Endothelial cell of umbilical vein (primary cell): ENCODE measurements around the gene ANKK1. TPM values are rescaled to one million over a fixed set of nuclear protein-coding genes. Genes with fewer than 3 reads are reported as not detected.

Experiments used
- BruUV-seq: library from RNA; stranded (reverse); fragments of 400-500 nt; replicated peaks from 2 replicates; lab custom pipeline; 2021; lab: Mats Ljungman, UMichigan
- CTCF ChIA-PET: fragments of 300-600, 350-600 bp; sonication (Branson Sonifier 250); formaldehyde crosslinking; loops from one replicate; lab custom pipeline; 2021; ENCODE audit warnings: antibody characterized with exemption, inconsistent platforms; lab: Charles Lee
- POLR2A ChIA-PET: fragments of 300-600, 350-600 bp; sonication (Branson Sonifier 250); formaldehyde crosslinking; loops from one replicate; lab custom pipeline; 2021; ENCODE audit warnings: antibody characterized with exemption, inconsistent platforms; lab: Charles Lee
- DNase-seq: peaks from one replicate; pipeline ENCODE4 v3.0.0-alpha.2; 2011; ENCODE audit warnings: low read depth, low spot score
- FAIRE-seq: peaks from 2 replicates; lab custom pipeline; 2011; peaks lifted over from hg19 to GRCh38; lab: Jason Lieb, UNC
- H2AFZ ChIP-seq: 2 replicates; pipeline ENCODE4 v1.6.0; 2012; ENCODE audit warnings: low read depth, low read length, control low read depth, inconsistent platforms
- H3K27ac ChIP-seq: 2 replicates; pipeline ENCODE4 v1.5.1; 2011; ENCODE audit warnings: low read depth, mild to moderate bottlenecking, control low read depth, low read length, moderate library complexity; ENCODE audit not compliant: insufficient read depth
- H3K27me3 ChIP-seq, 2 experiments: 2 replicates each; pipeline versions ENCODE4 v1.6.0 to v1.6.1; 2011; ENCODE audit warnings: low read length in 2 of 2, mixed read lengths in 1 of 2; ENCODE audit not compliant: control insufficient read depth in 2 of 2, insufficient read depth in 2 of 2
- H3K36me3 ChIP-seq, 2 experiments: 2 replicates in 1 of 2; 3 replicates in 1 of 2; pipeline ENCODE4 v1.5.1; 2011; ENCODE audit warnings: low read length in 2 of 2, mild to moderate bottlenecking in 1 of 2, moderate library complexity in 1 of 2; ENCODE audit not compliant: control insufficient read depth in 2 of 2, insufficient read depth in 2 of 2; ENCODE audit errors: extremely low read depth in 1 of 2
- H3K4me1 ChIP-seq: 3 replicates; pipeline ENCODE4 v1.5.1; 2011; ENCODE audit warnings: mild to moderate bottlenecking, low read length; ENCODE audit not compliant: control insufficient read depth, insufficient read depth; ENCODE audit errors: extremely low read depth
- H3K4me2 ChIP-seq: 2 replicates; pipeline ENCODE4 v1.6.1; 2011; ENCODE audit warnings: low read length, control low read depth, mixed read lengths; ENCODE audit not compliant: insufficient read depth
- H3K4me3 ChIP-seq, 3 experiments: fragments of 200-600 bp in 1 of 3; sonication (generic), shearing (Covaris generic) in 1 of 3; replicated peaks in 1 of 3; 2 replicates each; pipeline ENCODE4 v1.5.1; 2011 to 2016; ENCODE audit warnings: control low read depth in 3 of 3, low read length in 3 of 3, mild to moderate bottlenecking in 2 of 3, inconsistent platforms in 1 of 3, low read depth in 1 of 3, moderate library complexity in 1 of 3; ENCODE audit not compliant: insufficient read depth in 1 of 3
- H3K79me2 ChIP-seq: 2 replicates; pipeline ENCODE4 v1.6.0; 2012; ENCODE audit warnings: low read length, inconsistent platforms; ENCODE audit not compliant: control insufficient read depth, insufficient read depth
- H3K9ac ChIP-seq: replicated peaks from 2 replicates; pipeline ENCODE3; 2011; ENCODE audit warnings: low read length, control low read depth; ENCODE audit not compliant: insufficient read depth; ENCODE audit errors: extremely low read depth
- H3K9me1 ChIP-seq: replicated peaks from 3 replicates; pipeline ENCODE4 v1.6.0; 2011; ENCODE audit warnings: mild to moderate bottlenecking, low read length; ENCODE audit not compliant: control insufficient read depth, insufficient read depth; ENCODE audit errors: extremely low read depth
- H3K9me3 ChIP-seq: replicated peaks from 2 replicates; pipeline ENCODE4 v1.5.1; 2012; ENCODE audit warnings: low read length, inconsistent platforms; ENCODE audit not compliant: control insufficient read depth, insufficient read depth
- H4K20me1 ChIP-seq: replicated peaks from 2 replicates; pipeline ENCODE3; 2011; ENCODE audit warnings: mild to moderate bottlenecking, low read length; ENCODE audit not compliant: control insufficient read depth, insufficient read depth; ENCODE audit errors: extremely low read depth
- CTCF ChIP-seq, 2 donors: IDR thresholded peaks; 1 replicate in 1 of 2; 2 replicates in 1 of 2; pipeline ENCODE4 v1.5.1; 2011; ENCODE audit warnings: low read length in 2 of 2, mild to moderate bottlenecking in 2 of 2, moderate library complexity in 2 of 2, control low read depth in 1 of 2, inconsistent platforms in 1 of 2, low read depth in 1 of 2; ENCODE audit not compliant: insufficient read depth in 1 of 2; ENCODE audit errors: extremely low read depth in 1 of 2
- EZH2 ChIP-seq: IDR thresholded peaks from 2 replicates; pipeline ENCODE4 v1.6.1; 2012; ENCODE audit warnings: borderline replicate concordance, low read depth, mild to moderate bottlenecking, moderate library complexity, low read length, inconsistent platforms; ENCODE audit not compliant: severe bottlenecking
- FOS ChIP-seq: IDR thresholded peaks from 2 replicates; pipeline ENCODE4 v1.6.1; 2011; ENCODE audit warnings: mild to moderate bottlenecking, low read length, moderate library complexity, borderline replicate concordance; ENCODE audit not compliant: insufficient read depth
- GATA2 ChIP-seq: IDR thresholded peaks from 2 replicates; pipeline ENCODE4 v1.7.0; 2011; ENCODE audit warnings: low read depth, mild to moderate bottlenecking, moderate library complexity, mixed read lengths, low read length; ENCODE audit not compliant: insufficient read length, insufficient read depth
- JUN ChIP-seq: IDR thresholded peaks from 2 replicates; pipeline ENCODE4 v1.6.1; 2011; ENCODE audit warnings: borderline replicate concordance, low read depth; ENCODE audit not compliant: insufficient read length, insufficient read depth
- MYC ChIP-seq: IDR thresholded peaks from one replicate; pipeline ENCODE4 v1.6.1; 2011; ENCODE audit warnings: mild to moderate bottlenecking, low read depth, low read length
- POLR2A ChIP-seq: IDR thresholded peaks from 2 replicates; pipeline ENCODE4 v1.6.1; 2012; ENCODE audit warnings: low read depth, mild to moderate bottlenecking, control low read depth, low read length
- POLR2AphosphoS5 ChIP-seq: IDR thresholded peaks from 2 replicates; pipeline ENCODE4 v1.6.1; 2012; ENCODE audit warnings: low read depth, mild to moderate bottlenecking, control low read depth, low read length, moderate library complexity; ENCODE audit not compliant: insufficient read depth
- dilution Hi-C: fragments of 300-500 bp; cut with MboI; formaldehyde crosslinking; loops from one replicate; pipeline ENCODE4 v1.15.0; 2019; ENCODE audit warnings: low sequenced_read_pairs; ENCODE audit not compliant: extremely low pct_ligation_motif_present
- intact Hi-C: fragments of 100-400 bp; cut with micrococcal nuclease; formaldehyde crosslinking; loops from one replicate; pipeline ENCODE4 v1.10.0; 2022
- polyA plus RNA-seq, 4 experiments: library from polyadenylated mRNA; depleted of rRNA in 3 of 4; stranded (reverse) in 3 of 4; unstranded in 1 of 4; fragments of >200 nt; gene quantifications; 2 replicates each; pipeline versions ENCODE4 v1.2.1 to v1.2.3, GENCODE V29; 2011 to 2012; ENCODE audit warnings: missing spikeins in 1 of 4
- total RNA-seq: library from RNA; stranded (reverse); gene quantifications from 2 replicates; pipeline ENCODE4 v1.2.3, GENCODE V29; 2021
- TF ChIP-seq, protein P1 (sequence below): IDR thresholded peaks from 2 replicates; pipeline ENCODE4 v1.6.1; 2011; ENCODE audit not compliant: insufficient read depth, insufficient read length

The ANKK1 gene
- total and polyA plus RNA-seq, 2 donors (not counting 3 experiments of a cell fraction or from before 2014, with no cell fraction given): not detected

- Histone ChIP-seq H3K9me1 (no peaks in the 10 kb centered on the region), H3K9ac (no peak overlapping the region), H3K4me3 (no peak overlapping the region), H3K9me3 (no peaks in the 10 kb centered on the region), H3K27me3 (peaks cover 4 to 5% of the 10 kb centered on the region in 2 experiments), H3K4me1 (peaks cover 17% of the 10 kb centered on the region), H2AFZ (no peak overlapping the region), H3K4me2 (no peak overlapping the region), H3K27ac (no peak overlapping the region), H3K36me3 (no peaks in the 10 kb centered on the region), H3K79me2 (no peaks in the 10 kb centered on the region), H4K20me1 (no peaks in the 10 kb centered on the region)
- BruUV-seq: no TSS peak
- FAIRE-seq: no peak
- DNase-seq: no peak
- dilution Hi-C loops (no loop called here), intact Hi-C loops (loop anchor here (5.0 to 10.0 kb wide), 3 partner anchors 383 to 1104 kb away; partner anchors contain the start of gene ZW10)
- TF ChIP-seq EZH2 (no peak), JUN (no peak), POLR2A (no peak), POLR2AphosphoS5 (no peak), GATA2 (no peak), FOS (no peak), CTCF (IDR thresholded peaks at IDR 0.05; ENCODE audit: extremely low read depth in 1 of 2, insufficient read depth in 1 of 2, low read depth in 1 of 2, low read length in 2 of 2) (no peak), MYC (no peak)
- TF ChIP-seq, protein P1, sequence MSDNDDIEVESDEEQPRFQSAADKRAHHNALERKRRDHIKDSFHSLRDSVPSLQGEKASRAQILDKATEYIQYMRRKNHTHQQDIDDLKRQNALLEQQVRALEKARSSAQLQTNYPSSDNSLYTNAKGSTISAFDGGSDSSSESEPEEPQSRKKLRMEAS: no peak
- ChIA-PET CTCF (no interaction called here), POLR2A (no interaction called here)
Measured at GRCh38 chr11:113389272-113389671, 1.7 kb downstream of the ANKK1 start.
